ENCODE data around the gene ANKRD23. TPM values are rescaled to one million over a fixed set of nuclear protein-coding genes. Genes with fewer than 3 reads are reported as not detected.
A peak's percentile ranks its signal among the peaks of the same experiment; 100 is the strongest.
"Not testable (repeated sequence)": the region's sequence is repeated elsewhere in the genome, so short reads cannot be mapped to it uniquely, and the experiment has no call there.

The ANKRD23 gene
- total RNA-seq, result 1.9 to 4.4 TPM (median 3.2 TPM) in 3 replicates
- long read RNA-seq, partial matches to known transcripts, result 1 of 7 reads
- long read RNA-seq, other reads (novel, unspliced or antisense), result 6 of 7 reads

GRCh38 chr2:96843538-96844268 lies at the start of gene ANKRD23:
Gene ANKRD23 (minus strand): TSS chr2:96844021. CDS start chr2:96843992, 29 bp downstream.
- DNase-seq (ENCODE audit: low spot score), result no peak
- no peaks in the 10 kb centered on the region for H3K27me3 Mint-ChIP-seq (ENCODE audit: low read depth)
- H3K27ac Mint-ChIP-seq (ENCODE audit: unreplicated experiment), result no peak within 1 kb of the TSS
- H3K36me3 Mint-ChIP-seq (ENCODE audit: low read depth), result peaks cover 6% of the 10 kb centered on the region
- no peaks in the 10 kb centered on the region for H3K4me1 Mint-ChIP-seq (ENCODE audit: low read depth)
- no peak within 1 kb of the TSS for H3K4me3 Mint-ChIP-seq (ENCODE audit: unreplicated experiment)
- H3K9me3 Mint-ChIP-seq (ENCODE audit: low read depth), result no peaks in the 10 kb centered on the region
- TF ChIP-seq CTCF (IDR thresholded peaks at IDR 0.05), result no peak

- Mint-ChIP-seq H3K9me3 (ENCODE audit: low read depth) (no peaks in the 10 kb centered on the region), H3K27ac (ENCODE audit: unreplicated experiment) (peak overlapping the region; percentile 82), H3K36me3 (ENCODE audit: low read depth) (no peaks in the 10 kb centered on the region), H3K27me3 (ENCODE audit: low read depth) (no peaks in the 10 kb centered on the region), H3K4me3 (ENCODE audit: unreplicated experiment) (no peak overlapping the region), H3K4me1 (ENCODE audit: low read depth) (peaks cover 44% of the 10 kb centered on the region)
- no peak for DNase-seq (ENCODE audit: low spot score)
- TF ChIP-seq CTCF (IDR thresholded peaks at IDR 0.05), result no peak
Observed at GRCh38 chr2:96891591-96892333, 47.9 kb upstream of the ANKRD23 start.

GRCh38 chr2:96890726-96891385 lies 47.0 kb upstream of the ANKRD23 start:
- H3K9me3 Mint-ChIP-seq (ENCODE audit: low read depth), result no peaks in the 10 kb centered on the region
- DNase-seq (ENCODE audit: low spot score), result no peak
- H3K36me3 Mint-ChIP-seq (ENCODE audit: low read depth), result no peaks in the 10 kb centered on the region
- peak overlapping the region; percentile 82 for H3K27ac Mint-ChIP-seq (ENCODE audit: unreplicated experiment)
- no peak for TF ChIP-seq CTCF (IDR thresholded peaks at IDR 0.05)
- peaks cover 44% of the 10 kb centered on the region for H3K4me1 Mint-ChIP-seq (ENCODE audit: low read depth)
- no peaks in the 10 kb centered on the region for H3K27me3 Mint-ChIP-seq (ENCODE audit: low read depth)
- no peak overlapping the region for H3K4me3 Mint-ChIP-seq (ENCODE audit: unreplicated experiment)

- H3K27ac Mint-ChIP-seq (ENCODE audit: unreplicated experiment), result no peak overlapping the region
- H3K27me3 Mint-ChIP-seq (ENCODE audit: low read depth), result no peaks in the 10 kb centered on the region
- H3K9me3 Mint-ChIP-seq (ENCODE audit: low read depth), result no peaks in the 10 kb centered on the region
- DNase-seq (ENCODE audit: low spot score), result no peak
- H3K4me1 Mint-ChIP-seq (ENCODE audit: low read depth), result peaks cover 44% of the 10 kb centered on the region
- no peaks in the 10 kb centered on the region for H3K36me3 Mint-ChIP-seq (ENCODE audit: low read depth)
- no peak for TF ChIP-seq CTCF (IDR thresholded peaks at IDR 0.05)
- no peak overlapping the region for H3K4me3 Mint-ChIP-seq (ENCODE audit: unreplicated experiment)
Observed at GRCh38 chr2:96890252-96890651, 46.4 kb upstream of the ANKRD23 start.

GRCh38 chr2:96889502-96889901 lies 45.7 kb upstream of the ANKRD23 start:
- not testable (repeated sequence) for DNase-seq (ENCODE audit: low spot score); H3K9me3 Mint-ChIP-seq (ENCODE audit: low read depth); H3K27me3 Mint-ChIP-seq (ENCODE audit: low read depth); H3K4me3 Mint-ChIP-seq (ENCODE audit: unreplicated experiment); H3K27ac Mint-ChIP-seq (ENCODE audit: unreplicated experiment); H3K36me3 Mint-ChIP-seq (ENCODE audit: low read depth)
- H3K4me1 Mint-ChIP-seq (ENCODE audit: low read depth), result peaks cover 40% of the 10 kb centered on the region

Measured in chondrocyte (in vitro differentiated cells).